ENCODE results near the gene C1QB. TPM values are rescaled to one million over a fixed set of nuclear protein-coding genes. Genes with fewer than 3 reads are reported as not detected.

The C1QB gene
- polyA plus RNA-seq, 1 of the 3 experiments (the other 2 are of a cell fraction), result not detected

GRCh38 chr1:22613572-22613918, 39.5 kb upstream of the C1QB start:
- Histone ChIP-seq H3K9me2 (no peaks in the 10 kb centered on the region), H3K9ac (no peak overlapping the region), H3K27ac (ENCODE audit: low read depth in 2 of 2, low read length in 1 of 2) (no peak overlapping the region), H3K4me1 (ENCODE audit: control insufficient read depth in 1 of 2, insufficient read depth in 2 of 2, low read depth in 1 of 2, low read length in 1 of 2) (peaks cover 0 to 4% of the 10 kb centered on the region in 2 experiments; a peak in 1 of 4 replicates), H3K4me2 (no peak overlapping the region), H2AFZ (ENCODE audit: low read depth) (no peak overlapping the region), H3K9me3 (no peaks in the 10 kb centered on the region), H3K27me3 (ENCODE audit: insufficient read depth) (no peaks in the 10 kb centered on the region; the same call in none of the 2 replicates), H3K36me3 (replicated peaks in 1 of 2; ENCODE audit: control insufficient read depth in 1 of 2, insufficient read depth in 2 of 2, low read length in 1 of 2) (no peaks in the 10 kb centered on the region), H3F3A (replicated peaks; ENCODE audit: insufficient read depth) (no peaks in the 10 kb centered on the region), H3K4me3 (ENCODE audit: low read depth in 2 of 2, low read length in 1 of 2) (no peak overlapping the region), H4K20me1 (ENCODE audit: insufficient read depth) (no peaks in the 10 kb centered on the region), H3K79me2 (ENCODE audit: insufficient read depth) (no peaks in the 10 kb centered on the region)
- ChIA-PET POLR2A (no interaction called here), CTCF (interaction anchor here (0.7 to 2.5 kb wide), 5 partner anchors 9 to 834 kb away, joined by 3 to 12 read pairs (median 4); no protein-coding TSS in a partner anchor)
- WGBS (ENCODE audit: low lambda C conversion rate), result no CpG with 5 or more reads among the region's 5 CpGs
- DNase-seq, result no peak
- TF ChIP-seq YY1 (IDR thresholded peaks at IDR 0.05; ENCODE audit: low read depth), result no peak
- TF ChIP-seq NRF1 (IDR thresholded peaks at IDR 0.05; ENCODE audit: low read depth, low read length), result no peak
- no peak for TF ChIP-seq RFX5 (IDR thresholded peaks at IDR 0.05; ENCODE audit: low read length)
- TF ChIP-seq FOSL2 (IDR thresholded peaks at IDR 0.05; ENCODE audit: borderline replicate concordance, low read depth), result no peak
- TF ChIP-seq GATA2 (CRISPR knock-in tag; IDR thresholded peaks at IDR 0.05), result no peak
- TF ChIP-seq CTCF (IDR thresholded peaks at IDR 0.05), result no peak
- no peak for TF ChIP-seq GABPA (IDR thresholded peaks at IDR 0.05; ENCODE audit: low read depth)
- TF ChIP-seq MXI1 (IDR thresholded peaks at IDR 0.05; ENCODE audit: low read depth, low read length), result no peak
- TF ChIP-seq RAD21 (IDR thresholded peaks at IDR 0.05; ENCODE audit: low read length), result no peak
- no peak for TF ChIP-seq MEF2A (IDR thresholded peaks at IDR 0.05; ENCODE audit: borderline replicate concordance, low read depth)
- TF ChIP-seq ELF1 (IDR thresholded peaks at IDR 0.05), result no peak
- no peak for TF ChIP-seq USF1 (IDR thresholded peaks at IDR 0.05; ENCODE audit: borderline replicate concordance, low read depth)
- TF ChIP-seq, protein P1, sequence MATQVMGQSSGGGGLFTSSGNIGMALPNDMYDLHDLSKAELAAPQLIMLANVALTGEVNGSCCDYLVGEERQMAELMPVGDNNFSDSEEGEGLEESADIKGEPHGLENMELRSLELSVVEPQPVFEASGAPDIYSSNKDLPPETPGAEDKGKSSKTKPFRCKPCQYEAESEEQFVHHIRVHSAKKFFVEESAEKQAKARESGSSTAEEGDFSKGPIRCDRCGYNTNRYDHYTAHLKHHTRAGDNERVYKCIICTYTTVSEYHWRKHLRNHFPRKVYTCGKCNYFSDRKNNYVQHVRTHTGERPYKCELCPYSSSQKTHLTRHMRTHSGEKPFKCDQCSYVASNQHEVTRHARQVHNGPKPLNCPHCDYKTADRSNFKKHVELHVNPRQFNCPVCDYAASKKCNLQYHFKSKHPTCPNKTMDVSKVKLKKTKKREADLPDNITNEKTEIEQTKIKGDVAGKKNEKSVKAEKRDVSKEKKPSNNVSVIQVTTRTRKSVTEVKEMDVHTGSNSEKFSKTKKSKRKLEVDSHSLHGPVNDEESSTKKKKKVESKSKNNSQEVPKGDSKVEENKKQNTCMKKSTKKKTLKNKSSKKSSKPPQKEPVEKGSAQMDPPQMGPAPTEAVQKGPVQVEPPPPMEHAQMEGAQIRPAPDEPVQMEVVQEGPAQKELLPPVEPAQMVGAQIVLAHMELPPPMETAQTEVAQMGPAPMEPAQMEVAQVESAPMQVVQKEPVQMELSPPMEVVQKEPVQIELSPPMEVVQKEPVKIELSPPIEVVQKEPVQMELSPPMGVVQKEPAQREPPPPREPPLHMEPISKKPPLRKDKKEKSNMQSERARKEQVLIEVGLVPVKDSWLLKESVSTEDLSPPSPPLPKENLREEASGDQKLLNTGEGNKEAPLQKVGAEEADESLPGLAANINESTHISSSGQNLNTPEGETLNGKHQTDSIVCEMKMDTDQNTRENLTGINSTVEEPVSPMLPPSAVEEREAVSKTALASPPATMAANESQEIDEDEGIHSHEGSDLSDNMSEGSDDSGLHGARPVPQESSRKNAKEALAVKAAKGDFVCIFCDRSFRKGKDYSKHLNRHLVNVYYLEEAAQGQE (IDR thresholded peaks at IDR 0.05; ENCODE audit: low read depth, low read length), result no peak
- TF ChIP-seq EP300 (IDR thresholded peaks at IDR 0.05; ENCODE audit: borderline replicate concordance in 1 of 2, low read depth in 1 of 2, low read length in 1 of 2), result no peak

All from SK-N-SH (cell line).